ENCODE measurements around the gene RUNDC3A. TPM values are rescaled to one million over a fixed set of nuclear protein-coding genes. Genes with fewer than 3 reads are reported as not detected.
A peak's percentile ranks its signal among the peaks of the same experiment; 100 is the strongest.

The RUNDC3A gene
- total and polyA plus RNA-seq, 2 of the 13 experiments (the other 11 are each of a cell fraction or from before 2014, with no cell fraction given), result 0.25 TPM; not detected in 1

DNA sequence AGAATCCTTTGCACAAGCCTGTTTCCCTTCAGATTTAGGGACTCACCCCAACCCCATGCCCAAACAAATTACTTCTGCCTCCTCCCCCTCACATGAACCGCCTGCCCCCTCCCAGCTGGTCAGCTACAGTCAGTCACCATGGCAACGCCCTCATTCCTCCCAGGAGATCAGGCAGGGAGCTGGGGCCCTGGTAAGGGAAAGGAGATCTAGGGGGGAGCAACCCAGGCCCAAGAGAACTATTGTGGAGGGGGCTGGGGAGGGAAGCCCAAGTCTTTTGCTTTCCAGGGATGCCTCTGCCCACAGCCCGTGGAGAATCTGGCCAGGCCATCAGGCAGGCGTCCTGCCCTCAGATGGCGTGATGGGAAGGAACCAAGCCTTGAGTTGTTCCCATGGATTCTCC lies 52.4 kb downstream of the RUNDC3A start (continued):
- TF ChIP-seq PHB2 (IDR thresholded peaks at IDR 0.05; ENCODE audit: partially characterized antibody) (no peak), RFX3 (CRISPR knock-in tag; IDR thresholded peaks at IDR 0.05) (peak; percentile 66), RFX1 (IDR thresholded peaks at IDR 0.05) (peak; percentile 43; the same call in 1 of the 2 replicates)
- TF ChIP-seq, protein P1, sequence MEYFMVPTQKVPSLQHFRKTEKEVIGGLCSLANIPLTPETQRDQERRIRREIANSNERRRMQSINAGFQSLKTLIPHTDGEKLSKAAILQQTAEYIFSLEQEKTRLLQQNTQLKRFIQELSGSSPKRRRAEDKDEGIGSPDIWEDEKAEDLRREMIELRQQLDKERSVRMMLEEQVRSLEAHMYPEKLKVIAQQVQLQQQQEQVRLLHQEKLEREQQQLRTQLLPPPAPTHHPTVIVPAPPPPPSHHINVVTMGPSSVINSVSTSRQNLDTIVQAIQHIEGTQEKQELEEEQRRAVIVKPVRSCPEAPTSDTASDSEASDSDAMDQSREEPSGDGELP (IDR thresholded peaks at IDR 0.05; ENCODE audit: borderline replicate concordance, low read depth), result 0 out of 2 replicates have a peak, but pooled peaks have one; percentile 52

DNA sequence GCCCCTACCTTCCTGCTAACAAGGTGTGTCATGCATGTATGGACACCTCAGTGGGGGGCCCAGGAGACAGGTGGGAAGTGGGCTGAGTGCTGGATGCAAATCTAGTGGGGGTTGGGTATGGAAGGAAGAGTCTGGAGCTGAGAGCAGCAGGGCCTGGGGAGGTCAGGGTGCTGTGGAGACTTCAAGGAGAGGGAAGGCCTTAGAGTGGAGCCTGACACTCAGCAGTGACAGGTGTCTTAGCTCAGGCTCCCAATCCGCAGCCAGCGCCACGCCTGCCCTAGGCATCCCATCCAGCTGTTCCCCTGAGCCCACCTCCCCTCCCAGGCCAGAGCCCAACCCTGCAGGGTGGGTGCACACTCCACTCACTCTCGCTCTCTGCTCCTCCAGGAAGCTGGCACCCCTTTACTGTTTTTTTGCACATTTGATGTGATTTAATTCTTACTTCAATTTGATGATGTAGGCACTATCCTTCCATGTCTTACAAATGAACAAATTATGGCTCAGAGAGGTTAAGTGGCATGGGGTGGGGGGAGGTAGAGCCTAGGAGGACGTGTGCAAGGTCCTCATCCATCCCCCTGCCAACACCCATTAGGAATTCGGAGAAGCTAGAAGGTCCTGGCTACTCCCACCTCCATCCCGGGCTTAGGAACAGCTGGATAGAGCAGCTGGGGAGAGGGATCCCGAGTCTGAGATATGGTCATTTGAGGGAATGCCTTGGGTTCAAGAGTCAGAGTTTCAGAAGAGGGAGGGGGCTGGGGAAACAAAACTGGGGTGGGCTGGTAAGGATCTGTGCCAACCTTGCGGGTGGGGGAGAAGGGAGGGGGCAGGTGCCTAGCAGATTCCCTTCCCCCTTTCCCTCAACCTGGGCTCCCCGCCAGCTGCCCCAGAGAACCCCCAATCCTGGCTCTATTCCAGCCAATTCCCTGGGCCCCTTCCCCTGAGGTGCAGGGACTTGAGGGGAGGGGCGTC lies 53.2 kb downstream of the RUNDC3A start:
- Histone ChIP-seq H4K20me1 (ENCODE audit: insufficient read depth, low read length) (no peaks in the 10 kb centered on the region), H3K4me1 (ENCODE audit: insufficient read depth, low read length) (peaks cover 41% of the 10 kb centered on the region), H3K4me2 (ENCODE audit: low read depth, low read length) (peak overlapping the region; percentile 52; the same call in 1 of the 2 replicates), H3K9ac (ENCODE audit: insufficient read depth, low read depth, low read length) (no peak overlapping the region), H3K27me3 (ENCODE audit: control insufficient read depth in 1 of 2, insufficient read depth in 2 of 2, low read length in 2 of 2) (peaks cover 1 to 14% of the 10 kb centered on the region in 2 experiments; a peak in 3 of 5 replicates), H2AFZ (ENCODE audit: low read length) (no peak overlapping the region), H3K4me3 (replicated peaks in 1 of 3; ENCODE audit: insufficient read depth in 1 of 3, low read depth in 2 of 3, low read length in 3 of 3) (0 out of 6 replicates have a peak overlapping the region, but pooled peaks of 1 of the 3 experiments have one; percentile 82), H3K36me3 (replicated peaks in 1 of 2; ENCODE audit: control insufficient read depth in 1 of 2, insufficient read depth in 2 of 2, low read length in 2 of 2) (no peaks in the 10 kb centered on the region), H3K27ac (ENCODE audit: extremely low read length, insufficient read depth, low read length) (no peak overlapping the region), H3K79me2 (ENCODE audit: insufficient read depth, low read length) (no peaks in the 10 kb centered on the region), H3K9me3 (ENCODE audit: low read length) (no peaks in the 10 kb centered on the region)
- TF ChIP-seq HOXA3 (CRISPR knock-in tag; IDR thresholded peaks at IDR 0.05) (no peak), ZNF891 (CRISPR knock-in tag; IDR thresholded peaks at IDR 0.05) (0 out of 2 replicates have a peak, but pooled peaks have one; percentile 25), ARNTL (CRISPR knock-in tag; IDR thresholded peaks at IDR 0.05) (no peak), MAFF (IDR thresholded peaks at IDR 0.05; ENCODE audit: low read depth, low read length) (0 out of 2 replicates have a peak, but pooled peaks have one; percentile 25), NRL (CRISPR knock-in tag; IDR thresholded peaks at IDR 0.05; ENCODE audit: borderline replicate concordance) (0 out of 2 replicates have a peak, but pooled peaks have one; percentile 38), MAFK (conservative IDR thresholded peaks at IDR 0.05 in 1 of 2, IDR thresholded peaks at IDR 0.05 in 1 of 2; ENCODE audit: low read length in 2 of 2) (peak in 1 of 2 experiments; percentile 62; a peak in 3 of 4 replicates)
- TF ChIP-seq, protein P2, sequence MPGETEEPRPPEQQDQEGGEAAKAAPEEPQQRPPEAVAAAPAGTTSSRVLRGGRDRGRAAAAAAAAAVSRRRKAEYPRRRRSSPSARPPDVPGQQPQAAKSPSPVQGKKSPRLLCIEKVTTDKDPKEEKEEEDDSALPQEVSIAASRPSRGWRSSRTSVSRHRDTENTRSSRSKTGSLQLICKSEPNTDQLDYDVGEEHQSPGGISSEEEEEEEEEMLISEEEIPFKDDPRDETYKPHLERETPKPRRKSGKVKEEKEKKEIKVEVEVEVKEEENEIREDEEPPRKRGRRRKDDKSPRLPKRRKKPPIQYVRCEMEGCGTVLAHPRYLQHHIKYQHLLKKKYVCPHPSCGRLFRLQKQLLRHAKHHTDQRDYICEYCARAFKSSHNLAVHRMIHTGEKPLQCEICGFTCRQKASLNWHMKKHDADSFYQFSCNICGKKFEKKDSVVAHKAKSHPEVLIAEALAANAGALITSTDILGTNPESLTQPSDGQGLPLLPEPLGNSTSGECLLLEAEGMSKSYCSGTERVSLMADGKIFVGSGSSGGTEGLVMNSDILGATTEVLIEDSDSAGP (CRISPR knock-in tag; IDR thresholded peaks at IDR 0.05; ENCODE audit: borderline replicate concordance), result peak; percentile 26; the same call in 1 of the 2 replicates
- DNase-seq (ENCODE audit: low spot score), result no peak
- no TSS peak for BruUV-seq (replicated peaks)
- ATAC-seq, result no peak
- ChIA-PET CTCF (ENCODE audit: low intra/inter-chr PET ratio, low total read pairs) (no interaction called here), POLR2A (interaction anchor here (1.7 to 3.2 kb wide), 3 partner anchors 10 to 24 kb away, joined by 4 to 19 read pairs (median 6); partner anchors contain the start of gene GRN)
- in situ Hi-C loops (cut with HindIII; ENCODE audit: extremely low pct_ligation_motif_present, low pct_unique_long_range_greater_than_20kb) (no loop called here), intact Hi-C loops (cut with micrococcal nuclease; ENCODE audit: unreplicated experiment) (no loop called here)
- 34% methylated on average over 10 of the region's 11 CpGs for WGBS (ENCODE audit: low lambda C conversion rate)
- FAIRE-seq, result no peak
